AG04450 (cell line): ENCODE data around the gene TOP1. TPM values are rescaled to one million over a fixed set of nuclear protein-coding genes. Genes with fewer than 3 reads are reported as not detected.

Source experiments
- CTCF ChIA-PET: fragments of 300-600, 350-600 bp; formaldehyde crosslinking; extraction: SDS; loops from one replicate; lab custom pipeline; 2022; ENCODE audit warnings: antibody characterized with exemption, inconsistent platforms; lab: Charles Lee
- POLR2A ChIA-PET: fragments of 350-600 bp; formaldehyde crosslinking; extraction: SDS; loops from one replicate; lab custom pipeline; 2021; ENCODE audit warnings: antibody characterized with exemption, inconsistent platforms; lab: Yijun Ruan, JAX
- DNase-seq: peaks from one replicate; pipeline ENCODE4 v3.0.0-alpha.2; 2011; ENCODE audit warnings: low read depth, low spot score
- H3K27ac ChIP-seq: one replicate; pipeline ENCODE4 v1.5.1; 2012; ENCODE audit warnings: low read depth, low read length, control low read depth
- H3K27me3 ChIP-seq: one replicate; pipeline ENCODE4 v1.6.0; 2012; ENCODE audit warnings: low read length; ENCODE audit not compliant: control insufficient read depth, insufficient read depth
- H3K4me3 ChIP-seq: 2 replicates; pipeline ENCODE4 v1.5.1; 2011; ENCODE audit warnings: mild to moderate bottlenecking, low read depth, low read length, control low read depth
- H3K9me3 ChIP-seq: 2 replicates; pipeline ENCODE4 v1.5.1; 2012; ENCODE audit warnings: low read length; ENCODE audit not compliant: control insufficient read depth, insufficient read depth
- polyA plus RNA-seq: library from polyadenylated mRNA; depleted of rRNA; stranded (reverse); fragments of >200 nt; gene quantifications from 2 replicates; pipeline ENCODE4 v1.2.3, GENCODE V29; 2011
- TF ChIP-seq, protein P1 (sequence below): IDR thresholded peaks from 2 replicates; pipeline ENCODE4 v1.5.1; 2011; ENCODE audit warnings: low read depth, low read length, control low read depth, inconsistent platforms

Gene TOP1
- polyA plus RNA-seq, 1 experiment: 29.1 TPM

DNA sequence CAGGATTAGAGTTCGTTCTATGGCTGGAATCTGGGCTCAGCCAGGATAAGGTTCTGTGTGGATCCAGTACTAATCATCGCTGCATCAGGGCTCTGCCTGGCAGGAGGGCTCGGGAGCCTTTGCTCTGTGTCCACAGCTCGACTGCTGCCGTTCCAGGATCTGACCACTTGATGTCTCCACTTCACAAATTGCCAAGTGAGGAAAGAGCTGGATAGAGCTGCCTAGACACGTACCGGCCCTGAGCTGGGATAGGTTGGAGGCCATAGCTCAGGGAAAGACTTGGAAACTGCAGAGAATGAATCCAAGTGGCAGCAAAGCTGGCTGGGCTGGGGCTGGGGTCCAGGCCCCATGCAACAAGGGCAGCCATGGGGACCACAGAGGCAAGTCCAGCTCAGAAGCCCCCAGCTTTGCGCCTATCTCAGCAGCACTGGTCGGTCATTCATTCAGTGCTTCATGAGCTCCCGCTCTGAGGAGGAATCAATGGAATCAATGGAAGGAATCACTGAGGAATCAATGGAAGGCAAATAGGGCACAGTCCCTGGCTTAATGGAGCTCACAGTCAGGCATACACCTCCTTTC lies 38.0 kb upstream of the TOP1 start:
- TF ChIP-seq, protein P1, sequence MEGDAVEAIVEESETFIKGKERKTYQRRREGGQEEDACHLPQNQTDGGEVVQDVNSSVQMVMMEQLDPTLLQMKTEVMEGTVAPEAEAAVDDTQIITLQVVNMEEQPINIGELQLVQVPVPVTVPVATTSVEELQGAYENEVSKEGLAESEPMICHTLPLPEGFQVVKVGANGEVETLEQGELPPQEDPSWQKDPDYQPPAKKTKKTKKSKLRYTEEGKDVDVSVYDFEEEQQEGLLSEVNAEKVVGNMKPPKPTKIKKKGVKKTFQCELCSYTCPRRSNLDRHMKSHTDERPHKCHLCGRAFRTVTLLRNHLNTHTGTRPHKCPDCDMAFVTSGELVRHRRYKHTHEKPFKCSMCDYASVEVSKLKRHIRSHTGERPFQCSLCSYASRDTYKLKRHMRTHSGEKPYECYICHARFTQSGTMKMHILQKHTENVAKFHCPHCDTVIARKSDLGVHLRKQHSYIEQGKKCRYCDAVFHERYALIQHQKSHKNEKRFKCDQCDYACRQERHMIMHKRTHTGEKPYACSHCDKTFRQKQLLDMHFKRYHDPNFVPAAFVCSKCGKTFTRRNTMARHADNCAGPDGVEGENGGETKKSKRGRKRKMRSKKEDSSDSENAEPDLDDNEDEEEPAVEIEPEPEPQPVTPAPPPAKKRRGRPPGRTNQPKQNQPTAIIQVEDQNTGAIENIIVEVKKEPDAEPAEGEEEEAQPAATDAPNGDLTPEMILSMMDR: peak; percentile 94
- POLR2A ChIA-PET: interaction anchor here (0.5 to 1.3 kb wide), 6 partner anchors 18 to 332 kb away, joined by 3 to 6 read pairs (median 3); no protein-coding TSS in a partner anchor
- CTCF ChIA-PET: interaction anchor here (0.5 to 6.9 kb wide), 55 partner anchors 9 to 592 kb away, joined by 3 to 125 read pairs (median 7); partner anchors contain the start of gene LPIN3
- H3K4me3 ChIP-seq: no peak overlapping the region
- H3K9me3 ChIP-seq: no peaks in the 10 kb centered on the region
- DNase-seq: peak; percentile 75
- no peaks in the 10 kb centered on the region for H3K27me3 ChIP-seq
- H3K27ac ChIP-seq: no peak overlapping the region

DNA sequence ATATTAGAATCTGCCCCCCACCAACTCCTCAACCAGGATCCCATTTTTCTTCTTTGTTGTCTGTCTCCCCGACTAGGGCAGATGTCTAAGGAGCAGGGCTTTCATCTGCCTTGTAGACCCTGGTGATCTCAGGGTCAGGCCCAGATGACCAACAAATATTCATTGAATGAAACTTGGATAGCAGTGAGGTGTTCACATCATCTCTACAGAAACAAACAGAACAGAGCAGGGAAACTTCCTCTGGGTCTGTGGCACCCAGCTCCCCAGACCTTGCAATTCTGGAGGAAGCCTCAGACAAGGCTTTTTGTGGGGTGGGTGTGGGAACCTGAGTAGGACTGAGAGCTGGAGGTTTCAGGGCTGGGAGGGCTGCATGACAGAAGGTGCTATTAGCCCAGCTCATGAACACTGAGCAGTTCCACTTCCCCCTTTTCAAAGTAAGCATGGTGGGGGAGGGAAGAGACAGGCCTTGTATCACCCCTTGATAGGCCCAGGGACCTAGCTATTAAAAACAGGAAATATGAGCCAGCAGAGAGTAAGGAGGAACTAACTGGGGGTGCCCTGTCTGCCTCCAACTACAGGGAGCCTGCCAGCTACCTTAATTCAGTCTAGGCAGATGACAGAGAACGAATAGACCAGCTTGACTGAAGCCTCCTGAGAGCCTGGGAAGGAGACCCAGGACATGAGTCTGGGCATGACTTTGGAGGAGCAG lies 37.3 kb upstream of the TOP1 start:
- no peaks in the 10 kb centered on the region for H3K27me3 ChIP-seq
- H3K9me3 ChIP-seq: no peaks in the 10 kb centered on the region
- no peak for DNase-seq
- TF ChIP-seq, protein P1: no peak
- H3K4me3 ChIP-seq: no peak overlapping the region
- ChIA-PET CTCF (interaction anchor here (0.5 to 6.9 kb wide), 60 partner anchors 8 to 770 kb away, joined by 3 to 125 read pairs (median 6); partner anchors contain the start of gene LPIN3), POLR2A (interaction anchor here (0.5 to 1.3 kb wide), 7 partner anchors 17 to 331 kb away, joined by 3 to 9 read pairs (median 4); no protein-coding TSS in a partner anchor)
- no peak overlapping the region for H3K27ac ChIP-seq

DNA sequence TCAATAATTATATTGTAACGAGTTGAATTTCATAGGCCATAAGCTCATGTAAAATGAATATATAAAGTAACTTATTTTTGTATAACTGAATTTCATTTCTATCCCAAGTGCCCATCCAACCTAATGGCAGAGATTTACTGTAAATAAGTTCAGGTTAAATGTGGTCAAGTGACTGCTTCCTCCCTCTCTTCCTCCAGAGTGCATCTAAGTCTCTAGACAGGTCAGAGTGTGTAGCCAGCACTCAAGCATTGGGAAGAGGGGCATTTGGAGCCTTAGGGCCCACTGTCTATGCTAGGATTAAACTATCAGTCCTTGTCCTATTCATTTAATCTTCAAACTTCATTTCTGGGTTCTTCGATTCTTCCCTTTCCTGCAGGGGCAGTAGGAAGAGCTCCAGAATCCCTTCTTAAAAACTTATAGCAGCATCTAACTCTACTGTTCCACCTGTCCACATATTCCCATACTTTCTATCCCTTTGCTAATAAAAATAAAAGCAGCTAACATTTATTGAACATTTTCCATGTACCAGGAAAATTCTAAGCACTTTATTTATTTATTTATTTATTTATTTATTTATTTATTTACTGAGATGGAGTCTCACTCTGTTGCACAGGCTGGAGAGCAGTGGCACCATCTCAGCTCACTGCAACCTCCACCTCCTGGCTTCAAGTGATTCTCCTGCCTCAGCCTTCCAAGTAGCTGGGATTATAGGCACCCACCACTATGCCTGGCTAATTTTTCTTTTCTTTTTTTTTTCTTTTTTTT lies 36.1 kb upstream of the TOP1 start:
- CTCF ChIA-PET: interaction anchor here (0.7 to 6.9 kb wide), 14 partner anchors 9 to 348 kb away, joined by 3 to 125 read pairs (median 8); partner anchors contain the start of gene LPIN3

DNA sequence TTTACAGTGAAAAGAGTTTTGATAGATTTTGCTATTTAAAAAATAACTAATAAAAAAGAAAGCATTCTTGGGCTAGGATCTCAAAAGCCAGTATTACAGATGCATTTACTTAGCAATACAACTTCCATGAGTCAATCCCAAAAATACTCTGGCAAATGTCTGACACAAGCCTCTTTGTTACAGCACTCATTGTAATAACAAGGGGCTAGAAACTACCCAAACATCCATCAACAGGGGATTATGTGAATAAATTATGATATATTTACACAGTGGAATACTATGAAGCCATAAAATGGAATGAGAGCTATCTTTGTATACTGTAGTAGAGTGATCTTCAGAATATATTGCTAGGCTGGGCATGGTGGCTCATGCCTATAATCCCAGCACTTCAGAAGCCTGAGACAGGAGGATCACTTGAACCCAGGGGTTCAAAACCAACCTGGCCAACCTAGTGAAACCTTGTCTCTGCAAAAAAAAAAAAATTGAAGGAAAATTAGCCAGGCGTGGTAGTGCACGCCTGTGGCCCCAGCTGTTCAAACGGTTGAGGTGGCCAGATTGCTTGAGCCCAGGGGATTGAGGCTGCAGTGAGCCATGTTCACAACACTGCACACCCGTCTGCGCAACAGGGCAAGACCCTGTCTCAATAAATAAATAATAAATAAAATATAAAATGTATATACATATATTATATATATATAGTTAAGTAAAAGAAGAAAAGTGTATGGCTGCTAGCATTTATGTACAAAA lies 34.7 kb upstream of the TOP1 start:
- TF ChIP-seq, protein P1: no peak
- Histone ChIP-seq H3K4me3 (no peak overlapping the region), H3K9me3 (no peaks in the 10 kb centered on the region), H3K27me3 (no peaks in the 10 kb centered on the region), H3K27ac (no peak overlapping the region)
- CTCF ChIA-PET: interaction anchor here (4.4 to 6.9 kb wide), 2 partner anchors 86 to 101 kb away, joined by 41 to 125 read pairs; no protein-coding TSS in a partner anchor
- POLR2A ChIA-PET: no interaction called here
- no peak for DNase-seq

More for the DNA sequence above, 36.1 kb upstream of the TOP1 start:
- Histone ChIP-seq H3K4me3 (no peak overlapping the region), H3K9me3 (no peaks in the 10 kb centered on the region), H3K27me3 (no peaks in the 10 kb centered on the region), H3K27ac (no peak overlapping the region)
- TF ChIP-seq, protein P1: no peak
- DNase-seq: no peak
- POLR2A ChIA-PET: interaction anchor here (1.3 kb wide), 1 partner anchor 36 kb away, joined by 6 read pairs; no protein-coding TSS in a partner anchor
